Body of pancreas (tissue), 4 donors: ENCODE results near the gene AFDN. TPM values are rescaled to one million over a fixed set of nuclear protein-coding genes. Genes with fewer than 3 reads are reported as not detected.

Source experiments
- ATAC-seq: fragments of 150-250 bp; one replicate; pipeline ENCODE4 v1.9.1; 2016
- DNase-seq, 4 donors: peaks; one replicate each; pipeline ENCODE4 v3.0.0-alpha.2; 2019
- H3K27ac ChIP-seq, 4 donors: fragments of 200-600 bp; sonication (generic); 1 replicate in 3 of 4; 2 replicates in 1 of 4; pipeline versions ENCODE4 v1.5.1 to v1.6.1; 2016 to 2019; ENCODE audit warnings: mild to moderate bottlenecking in 1 of 4, mixed read lengths in 1 of 4, moderate library complexity in 1 of 4
- H3K27me3 ChIP-seq, 2 donors: fragments of 200-600 bp; sonication (generic); one replicate each; pipeline ENCODE4 v1.6.0; 2016; ENCODE audit warnings: mild to moderate bottlenecking in 1 of 2
- H3K36me3 ChIP-seq, 2 donors: fragments of 200-600 bp; sonication (generic); replicated peaks in 1 of 2; 2 replicates each; pipeline ENCODE4 v1.5.1; 2016; ENCODE audit warnings: low read depth in 2 of 2; ENCODE audit not compliant: insufficient read depth in 1 of 2
- H3K4me1 ChIP-seq: fragments of 200-600 bp; sonication (generic); one replicate; pipeline ENCODE4 v1.6.0; 2016
- H3K4me3 ChIP-seq, 2 donors: fragments of 200-600 bp; sonication (generic); 1 replicate in 1 of 2; 2 replicates in 1 of 2; pipeline ENCODE4 v1.5.1; 2016 to 2019
- H3K9me3 ChIP-seq, 3 donors: fragments of 200-600 bp; sonication (generic); 1 replicate in 2 of 3; 2 replicates in 1 of 3; pipeline ENCODE4 v1.5.1; 2016
- CTCF ChIP-seq, 7 experiments: fragments of 450-650 bp in 4 of 7; fragments of 200-600 bp in 3 of 7; sonication (generic) in 3 of 7; IDR thresholded peaks; one replicate each; pipeline ENCODE4 v1.5.1; 2016 to 2019; ENCODE audit warnings: antibody characterized with exemption in 7 of 7
- POLR2A ChIP-seq, 3 donors: fragments of 450-650 bp; IDR thresholded peaks; one replicate each; pipeline ENCODE4 v1.6.1; 2016; ENCODE audit warnings: antibody characterized with exemption in 3 of 3, mild to moderate bottlenecking in 2 of 3
- WGBS, 2 donors: methylation state at CpG; one replicate each; pipeline ENCODE4 v1.1.5; 2017; 5-methylcytosine and 5-hydroxymethylcytosine counted together
- intact Hi-C: fragments of 100-400 bp; cut with DNase I; formaldehyde crosslinking; loops from one replicate; pipeline ENCODE4 v1.15.1; 2023
- total RNA-seq, 2 donors: library from RNA; depleted of rRNA; stranded (reverse); fragments of >200 nt; gene quantifications; one replicate each; pipeline ENCODE4 v1.1.0, GENCODE V29; 2016

Gene AFDN
- total RNA-seq, 2 donors from 2014 or later: 160 to 195 TPM

GRCh38 chr6:167850782-167851181, 24.1 kb downstream of the AFDN start:
- WGBS, 2 donors: 86 to 92% methylated on average over 6 of the region's 6 CpGs
- H3K4me3 ChIP-seq: no peak overlapping the region
- H3K9me3 ChIP-seq: no peaks in the 10 kb centered on the region
- ATAC-seq: no peak
- no peaks in the 10 kb centered on the region for H3K27me3 ChIP-seq
- peaks cover 68% of the 10 kb centered on the region for H3K4me1 ChIP-seq
- no peak for DNase-seq
- TF ChIP-seq POLR2A (IDR thresholded peaks at IDR 0.05) (no peak), CTCF (IDR thresholded peaks at IDR 0.05) (no peak)
- intact Hi-C loops: no loop called here
- no peaks in the 10 kb centered on the region for H3K36me3 ChIP-seq
- H3K27ac ChIP-seq: peak overlapping the region; percentile 76 to 84 (median 82)

- WGBS, 2 donors: 95 to 98% methylated on average over 2 of the region's 2 CpGs
- H3K9me3 ChIP-seq: no peaks in the 10 kb centered on the region
- peak overlapping the region; percentile 5 to 84 (median 80) for H3K27ac ChIP-seq
- no peak for DNase-seq
- ATAC-seq: no peak
- no peaks in the 10 kb centered on the region for H3K36me3 ChIP-seq
- H3K4me3 ChIP-seq: no peak overlapping the region
- H3K4me1 ChIP-seq: peaks cover 71% of the 10 kb centered on the region
- no peaks in the 10 kb centered on the region for H3K27me3 ChIP-seq
- intact Hi-C loops: no loop called here
- no peak for TF ChIP-seq CTCF (IDR thresholded peaks at IDR 0.05)
- no peak for TF ChIP-seq POLR2A (IDR thresholded peaks at IDR 0.05)
Measured at GRCh38 chr6:167851370-167851952, 24.8 kb downstream of the AFDN start.

GRCh38 chr6:167855825-167856425, 29.2 kb downstream of the AFDN start:
- intact Hi-C loops: no loop called here
- WGBS, 2 donors: 82 to 83% methylated on average over 6 of the region's 6 CpGs
- H3K9me3 ChIP-seq: no peaks in the 10 kb centered on the region
- peaks cover 75% of the 10 kb centered on the region for H3K4me1 ChIP-seq
- H3K27me3 ChIP-seq: no peaks in the 10 kb centered on the region
- DNase-seq (no peak), ATAC-seq (no peak)
- no peak overlapping the region for H3K4me3 ChIP-seq
- no peak for TF ChIP-seq POLR2A (IDR thresholded peaks at IDR 0.05)
- TF ChIP-seq CTCF (IDR thresholded peaks at IDR 0.05): no peak
- no peaks in the 10 kb centered on the region for H3K36me3 ChIP-seq
- H3K27ac ChIP-seq: peak overlapping the region in 1 of 4 donors; percentile 37

- DNase-seq (no peak), ATAC-seq (no peak)
- H3K9me3 ChIP-seq: no peaks in the 10 kb centered on the region
- intact Hi-C loops: no loop called here
- 90 to 100% methylated on average over 1 of the region's 1 CpG for WGBS, 2 donors
- TF ChIP-seq CTCF (IDR thresholded peaks at IDR 0.05) (no peak), POLR2A (IDR thresholded peaks at IDR 0.05) (no peak)
- H3K27ac ChIP-seq: no peak overlapping the region
- no peaks in the 10 kb centered on the region for H3K27me3 ChIP-seq
- no peak overlapping the region for H3K4me3 ChIP-seq
- no peaks in the 10 kb centered on the region for H3K36me3 ChIP-seq
- H3K4me1 ChIP-seq: peaks cover 75% of the 10 kb centered on the region
Measured at GRCh38 chr6:167856474-167856873, 29.8 kb downstream of the AFDN start.
